ENCODE data around the gene IL12RB1.

Gene IL12RB1

GRCh38 chr19:18086590-18087138, at the start of gene IL12RB1:
TSS of gene IL12RB1 (minus strand) at chr19:18086934. CDS start at chr19:18086823, 111 bp downstream.
- H3K4me3 ChIP-seq (ENCODE audit: low read length) = peak within 1 kb of the TSS; percentile 89; the same call in 1 of the 2 replicates
- TF ChIP-seq ZNF274 (IDR thresholded peaks at IDR 0.05; ENCODE audit: low read depth, low read length) = no peak

- no peak overlapping the region for H3K4me3 ChIP-seq (ENCODE audit: low read length)
- TF ChIP-seq ZNF274 (IDR thresholded peaks at IDR 0.05; ENCODE audit: low read depth, low read length) = no peak
Measured at GRCh38 chr19:18135712-18136584, 49.2 kb upstream of the IL12RB1 start.

GRCh38 chr19:18131841-18132596, 45.3 kb upstream of the IL12RB1 start:
- no peak overlapping the region for H3K4me3 ChIP-seq (ENCODE audit: low read length)
- no peak for TF ChIP-seq ZNF274 (IDR thresholded peaks at IDR 0.05; ENCODE audit: low read depth, low read length)

- TF ChIP-seq ZNF274 (IDR thresholded peaks at IDR 0.05; ENCODE audit: low read depth, low read length) = no peak
Measured at GRCh38 chr19:18130523-18131242, 43.9 kb upstream of the IL12RB1 start.

GRCh38 chr19:18128805-18129204, 42.1 kb upstream of the IL12RB1 start:
- TF ChIP-seq ZNF274 (IDR thresholded peaks at IDR 0.05; ENCODE audit: low read depth, low read length) = no peak
- H3K4me3 ChIP-seq (ENCODE audit: low read length) = no peak overlapping the region

More at GRCh38 chr19:18130523-18131242, 43.9 kb upstream of the IL12RB1 start:
- no peak overlapping the region for H3K4me3 ChIP-seq (ENCODE audit: low read length)

- no peak for TF ChIP-seq ZNF274 (IDR thresholded peaks at IDR 0.05; ENCODE audit: low read depth, low read length)
- no peak overlapping the region for H3K4me3 ChIP-seq (ENCODE audit: low read length)
Measured at GRCh38 chr19:18128044-18128443, 41.3 kb upstream of the IL12RB1 start.

GRCh38 chr19:18126097-18126496, 39.4 kb upstream of the IL12RB1 start:
- H3K4me3 ChIP-seq (ENCODE audit: low read length) = no peak overlapping the region
- no peak for TF ChIP-seq ZNF274 (IDR thresholded peaks at IDR 0.05; ENCODE audit: low read depth, low read length)

- no peak for TF ChIP-seq ZNF274 (IDR thresholded peaks at IDR 0.05; ENCODE audit: low read depth, low read length)
- H3K4me3 ChIP-seq (ENCODE audit: low read length) = no peak overlapping the region
Measured at GRCh38 chr19:18123819-18124218, 37.1 kb upstream of the IL12RB1 start.

- H3K4me3 ChIP-seq (ENCODE audit: low read length) = no peak overlapping the region
- no peak for TF ChIP-seq ZNF274 (IDR thresholded peaks at IDR 0.05; ENCODE audit: low read depth, low read length)
Measured at GRCh38 chr19:18122860-18123795, 36.4 kb upstream of the IL12RB1 start.

GRCh38 chr19:18122424-18122823, 35.7 kb upstream of the IL12RB1 start:
- TF ChIP-seq ZNF274 (IDR thresholded peaks at IDR 0.05; ENCODE audit: low read depth, low read length) = no peak
- no peak overlapping the region for H3K4me3 ChIP-seq (ENCODE audit: low read length)

GRCh38 chr19:18121166-18121565, 34.4 kb upstream of the IL12RB1 start:
- H3K4me3 ChIP-seq (ENCODE audit: low read length) = no peak overlapping the region
- no peak for TF ChIP-seq ZNF274 (IDR thresholded peaks at IDR 0.05; ENCODE audit: low read depth, low read length)

GRCh38 chr19:18120127-18120526, 33.4 kb upstream of the IL12RB1 start:
- H3K4me3 ChIP-seq (ENCODE audit: low read length) = no peak overlapping the region
- no peak for TF ChIP-seq ZNF274 (IDR thresholded peaks at IDR 0.05; ENCODE audit: low read depth, low read length)

GRCh38 chr19:18119717-18120105, 33.0 kb upstream of the IL12RB1 start:
- TF ChIP-seq ZNF274 (IDR thresholded peaks at IDR 0.05; ENCODE audit: low read depth, low read length) = no peak
- no peak overlapping the region; the same call in 1 of the 2 replicates for H3K4me3 ChIP-seq (ENCODE audit: low read length)

Data from GM08714 (cell line).